Glomerular visceral epithelial cell (primary cell): ENCODE data around the gene RNF213.
A peak's percentile ranks its signal among the peaks of the same experiment; 100 is the strongest.
"Not testable (repeated sequence)": the region's sequence is repeated elsewhere in the genome, so short reads cannot be mapped to it uniquely, and the experiment has no call there.

Experiments
- DNase-seq: peaks from one replicate; pipeline ENCODE4 v3.0.0-alpha.2; 2016; ENCODE audit errors: extremely low spot score

Gene RNF213

GRCh38 chr17:80393241-80393890, 132.7 kb downstream of the RNF213 start:
- DNase-seq: no peak

- no peak for DNase-seq
Measured at GRCh38 chr17:80393961-80394360, 133.3 kb downstream of the RNF213 start.

- DNase-seq: no peak
Measured at GRCh38 chr17:80394629-80395216, 134.1 kb downstream of the RNF213 start.

- DNase-seq: no peak
Measured at GRCh38 chr17:80395402-80396151, 134.9 kb downstream of the RNF213 start.

GRCh38 chr17:80396157-80397033, 135.7 kb downstream of the RNF213 start:
- no peak for DNase-seq

- DNase-seq: no peak
Measured at GRCh38 chr17:80397034-80397387, 136.4 kb downstream of the RNF213 start.

- DNase-seq: no peak
Measured at GRCh38 chr17:80397686-80398085, 137.0 kb downstream of the RNF213 start.

GRCh38 chr17:80401086-80401485, 140.4 kb downstream of the RNF213 start:
- DNase-seq: not testable (repeated sequence)

- DNase-seq: not testable (repeated sequence)
Measured at GRCh38 chr17:80402102-80402501, 141.4 kb downstream of the RNF213 start.

GRCh38 chr17:80402959-80403358, 142.3 kb downstream of the RNF213 start:
- no peak for DNase-seq

- no peak for DNase-seq
Measured at GRCh38 chr17:80406146-80406545, 145.5 kb downstream of the RNF213 start.

- not testable (repeated sequence) for DNase-seq
Measured at GRCh38 chr17:80407917-80408316, 147.3 kb downstream of the RNF213 start.

- peak; percentile 33 for DNase-seq
Measured at GRCh38 chr17:80408872-80409271, 148.2 kb downstream of the RNF213 start.

GRCh38 chr17:80409626-80410025, 149.0 kb downstream of the RNF213 start:
- no peak for DNase-seq

- not testable (repeated sequence) for DNase-seq
Measured at GRCh38 chr17:80410441-80411087, 149.9 kb downstream of the RNF213 start.

GRCh38 chr17:80413771-80414507, 153.3 kb downstream of the RNF213 start:
- no peak for DNase-seq

- no peak for DNase-seq
Measured at GRCh38 chr17:80414508-80414802, 153.8 kb downstream of the RNF213 start.

GRCh38 chr17:80414803-80415625, 154.4 kb downstream of the RNF213 start, which contains the start of gene ENDOV:
TSS of gene ENDOV (plus strand) at chr17:80415167. CDS start at chr17:80415195, 28 bp downstream.
- DNase-seq: peak; percentile 91

GRCh38 chr17:80415626-80416137, 155.0 kb downstream of the RNF213 start:
- no peak for DNase-seq
